Measurements from ENCODE around the gene EFCAB8. TPM values are rescaled to one million over a fixed set of nuclear protein-coding genes. Genes with fewer than 3 reads are reported as not detected.
"Not testable (repeated sequence)": the region's sequence is repeated elsewhere in the genome, so short reads cannot be mapped to it uniquely, and the experiment has no call there.

The EFCAB8 gene
- total RNA-seq, 2 donors from 2014 or later = 0.78 to 3.1 TPM

GRCh38 chr20:32903666-32904175 lies 45.0 kb downstream of the EFCAB8 start:
- Mint-ChIP-seq H3K27ac (no peak overlapping the region), H3K4me3 (no peak overlapping the region), H3K4me1 (ENCODE audit: low read depth in 2 of 2) (peaks cover 3 to 6% of the 10 kb centered on the region in 2 donors), H3K27me3 (no peaks in the 10 kb centered on the region), H3K9me3 (no peaks in the 10 kb centered on the region), H3K36me3 (no peaks in the 10 kb centered on the region)
- ATAC-seq (no peak), DNase-seq (ENCODE audit: low spot score) (no peak)

- H3K4me1 Mint-ChIP-seq (ENCODE audit: low read depth in 2 of 2); H3K27ac Mint-ChIP-seq; H3K9me3 Mint-ChIP-seq; H3K27me3 Mint-ChIP-seq; H3K4me3 Mint-ChIP-seq; H3K36me3 Mint-ChIP-seq; DNase-seq (ENCODE audit: low spot score); ATAC-seq: not testable (repeated sequence)
These were observed 46.0 kb downstream of the EFCAB8 start for GRCh38 chr20:32904678-32905077.

- no peak overlapping the region for H3K27ac Mint-ChIP-seq
- ATAC-seq = peak in 1 of 2 donors; percentile 2
- no peaks in the 10 kb centered on the region for H3K36me3 Mint-ChIP-seq
- no peak overlapping the region for H3K4me3 Mint-ChIP-seq
- H3K4me1 Mint-ChIP-seq (ENCODE audit: low read depth in 2 of 2) = peaks cover 3 to 6% of the 10 kb centered on the region in 2 donors
- H3K27me3 Mint-ChIP-seq = no peaks in the 10 kb centered on the region
- no peaks in the 10 kb centered on the region for H3K9me3 Mint-ChIP-seq
- no peak for DNase-seq (ENCODE audit: low spot score)
These were observed 47.5 kb downstream of the EFCAB8 start for GRCh38 chr20:32906200-32906599.

- H3K27ac Mint-ChIP-seq = no peak overlapping the region
- H3K36me3 Mint-ChIP-seq = no peaks in the 10 kb centered on the region
- H3K9me3 Mint-ChIP-seq = no peaks in the 10 kb centered on the region
These were observed 48.3 kb downstream of the EFCAB8 start for GRCh38 chr20:32906871-32907495.

GRCh38 chr20:32907886-32908285 lies 49.2 kb downstream of the EFCAB8 start:
- Mint-ChIP-seq H3K4me3 (no peak overlapping the region), H3K4me1 (ENCODE audit: low read depth in 2 of 2) (peaks cover 3 to 5% of the 10 kb centered on the region in 2 donors), H3K9me3 (no peaks in the 10 kb centered on the region), H3K27ac (no peak overlapping the region), H3K27me3 (no peaks in the 10 kb centered on the region), H3K36me3 (no peaks in the 10 kb centered on the region)
- DNase-seq (ENCODE audit: low spot score) (no peak), ATAC-seq (peak in 1 of 2 donors; percentile 20)

More at GRCh38 chr20:32906871-32907495, 48.3 kb downstream of the EFCAB8 start:
- DNase-seq (ENCODE audit: low spot score) (no peak), ATAC-seq (no peak)
- H3K4me1 Mint-ChIP-seq (ENCODE audit: low read depth in 2 of 2) = peaks cover 3 to 6% of the 10 kb centered on the region in 2 donors
- H3K4me3 Mint-ChIP-seq = no peak overlapping the region
- no peaks in the 10 kb centered on the region for H3K27me3 Mint-ChIP-seq

GRCh38 chr20:32908334-32909292 lies 49.9 kb downstream of the EFCAB8 start:
- Mint-ChIP-seq H3K4me1 (ENCODE audit: low read depth in 2 of 2) (no peaks in the 10 kb centered on the region), H3K27ac (no peak overlapping the region), H3K4me3 (no peak overlapping the region), H3K9me3 (no peaks in the 10 kb centered on the region), H3K27me3 (no peaks in the 10 kb centered on the region), H3K36me3 (no peaks in the 10 kb centered on the region)
- DNase-seq (ENCODE audit: low spot score) = no peak
- ATAC-seq = no peak

- DNase-seq (ENCODE audit: low spot score) = no peak
- Mint-ChIP-seq H3K4me3 (no peak overlapping the region), H3K27me3 (no peaks in the 10 kb centered on the region), H3K4me1 (ENCODE audit: low read depth in 2 of 2) (no peaks in the 10 kb centered on the region), H3K36me3 (no peaks in the 10 kb centered on the region), H3K9me3 (no peaks in the 10 kb centered on the region), H3K27ac (no peak overlapping the region)
- ATAC-seq = no peak
These were observed 50.7 kb downstream of the EFCAB8 start for GRCh38 chr20:32909451-32909850.

GRCh38 chr20:32909896-32910571 lies 51.3 kb downstream of the EFCAB8 start:
- Mint-ChIP-seq H3K4me1 (ENCODE audit: low read depth in 2 of 2) (no peaks in the 10 kb centered on the region), H3K4me3 (no peak overlapping the region), H3K27me3 (no peaks in the 10 kb centered on the region), H3K27ac (no peak overlapping the region), H3K9me3 (no peaks in the 10 kb centered on the region), H3K36me3 (peaks cover under 1% of the 10 kb centered on the region)
- no peak for DNase-seq (ENCODE audit: low spot score)
- no peak for ATAC-seq

- ATAC-seq (no peak), DNase-seq (ENCODE audit: low spot score) (no peak)
- peaks cover 4% of the 10 kb centered on the region for H3K9me3 Mint-ChIP-seq
- H3K4me3 Mint-ChIP-seq = no peak overlapping the region
- peaks cover 5% of the 10 kb centered on the region for H3K36me3 Mint-ChIP-seq
- no peaks in the 10 kb centered on the region for H3K4me1 Mint-ChIP-seq (ENCODE audit: low read depth in 2 of 2)
- H3K27ac Mint-ChIP-seq = no peak overlapping the region
- no peaks in the 10 kb centered on the region for H3K27me3 Mint-ChIP-seq
These were observed 52.6 kb downstream of the EFCAB8 start for GRCh38 chr20:32911355-32911754.

GRCh38 chr20:32912688-32913087 lies 54.0 kb downstream of the EFCAB8 start:
- Mint-ChIP-seq H3K27me3 (no peaks in the 10 kb centered on the region), H3K9me3 (peaks cover 7% of the 10 kb centered on the region), H3K4me3 (no peak overlapping the region), H3K27ac (no peak overlapping the region), H3K36me3 (peaks cover 5% of the 10 kb centered on the region), H3K4me1 (ENCODE audit: low read depth in 2 of 2) (no peaks in the 10 kb centered on the region)
- DNase-seq (ENCODE audit: low spot score) = no peak
- ATAC-seq = no peak

- ATAC-seq (no peak), DNase-seq (ENCODE audit: low spot score) (no peak)
- Mint-ChIP-seq H3K4me1 (ENCODE audit: low read depth in 2 of 2) (no peaks in the 10 kb centered on the region), H3K27me3 (no peaks in the 10 kb centered on the region), H3K4me3 (no peak overlapping the region), H3K9me3 (peaks cover 7% of the 10 kb centered on the region), H3K36me3 (peaks cover 5% of the 10 kb centered on the region), H3K27ac (no peak overlapping the region)
These were observed 55.3 kb downstream of the EFCAB8 start for GRCh38 chr20:32914031-32914430.

GRCh38 chr20:32917191-32917950 lies 58.6 kb downstream of the EFCAB8 start:
- H3K27ac Mint-ChIP-seq = no peak overlapping the region
- ATAC-seq = no peak
- no peaks in the 10 kb centered on the region for H3K27me3 Mint-ChIP-seq
- H3K4me3 Mint-ChIP-seq = no peak overlapping the region
- no peak for DNase-seq (ENCODE audit: low spot score)
- H3K36me3 Mint-ChIP-seq = peaks cover 5% of the 10 kb centered on the region
- no peaks in the 10 kb centered on the region for H3K4me1 Mint-ChIP-seq (ENCODE audit: low read depth in 2 of 2)
- peaks cover 7% of the 10 kb centered on the region for H3K9me3 Mint-ChIP-seq

- Mint-ChIP-seq H3K36me3 (peaks cover 5% of the 10 kb centered on the region), H3K27ac (no peak overlapping the region), H3K4me1 (ENCODE audit: low read depth in 2 of 2) (no peaks in the 10 kb centered on the region), H3K9me3 (peaks cover 7% of the 10 kb centered on the region), H3K27me3 (no peaks in the 10 kb centered on the region), H3K4me3 (no peak overlapping the region)
- DNase-seq (ENCODE audit: low spot score) = no peak
- peak in 1 of 2 donors; percentile 14 for ATAC-seq
These were observed 59.6 kb downstream of the EFCAB8 start for GRCh38 chr20:32918296-32918695.

Data from natural killer cell treated with Interleukin-12 subunit alpha and Interleukin-12 subunit beta and Interleukin-15 and Interleukin-18, amount 100 ng/mL, for 72 hours (primary cell).